Natural killer cell (primary cell): ENCODE measurements around the gene EIF4E1B. TPM values are rescaled to one million over a fixed set of nuclear protein-coding genes. Genes with fewer than 3 reads are reported as not detected.

Source experiments
- ATAC-seq, 3 donors: fragments of 150-1000 bp in 2 of 3; fragments of 200-7000 bp in 1 of 3; cut with Tn5 transposase; 1 replicate in 1 of 3; 2 replicates in 2 of 3; pipeline ENCODE4 v1.10.0; 2021; ENCODE audit warnings: mild to moderate bottlenecking in 2 of 3, moderate library complexity in 2 of 3
- DNase-seq, 2 donors: peaks; one replicate each; pipeline versions ENCODE4 v3.0.0 to v3.0.0-alpha.2; 2013 to 2021; ENCODE audit warnings: mixed read lengths in 1 of 2
- H3K27ac ChIP-seq: one replicate; pipeline ENCODE4 v1.5.1; 2013; ENCODE audit warnings: mild to moderate bottlenecking, low read length
- H3K27me3 ChIP-seq: one replicate; pipeline ENCODE4 v1.6.1; 2013; ENCODE audit warnings: low read length; ENCODE audit not compliant: control insufficient read depth, insufficient read depth
- H3K36me3 ChIP-seq: one replicate; pipeline ENCODE4 v1.6.1; 2013; ENCODE audit warnings: low read length; ENCODE audit not compliant: control insufficient read depth, insufficient read depth
- H3K4me1 ChIP-seq: one replicate; pipeline ENCODE4 v1.6.1; 2013; ENCODE audit warnings: low read length; ENCODE audit not compliant: control insufficient read depth, insufficient read depth
- H3K4me3 ChIP-seq: one replicate; pipeline ENCODE4 v1.5.1; 2013; ENCODE audit warnings: low read length
- H3K9me3 ChIP-seq: one replicate; pipeline ENCODE4 v1.6.1; 2013; ENCODE audit warnings: low read length; ENCODE audit not compliant: control insufficient read depth, insufficient read depth
- H3K27ac Mint-ChIP-seq, 2 donors: one replicate each; pipeline ENCODE4 v1.8.0; 2022; ENCODE audit warnings: mild to moderate bottlenecking in 2 of 2, mixed read lengths in 2 of 2, moderate library complexity in 1 of 2
- H3K27me3 Mint-ChIP-seq, 2 donors: one replicate each; pipeline ENCODE4 v1.8.0; 2022; ENCODE audit warnings: low read depth in 2 of 2, mixed read lengths in 2 of 2
- H3K36me3 Mint-ChIP-seq: one replicate; pipeline ENCODE4 v1.8.0; 2022; ENCODE audit warnings: mixed read lengths
- H3K4me1 Mint-ChIP-seq, 2 donors: one replicate each; pipeline ENCODE4 v1.8.0; 2022; ENCODE audit warnings: mixed read lengths in 2 of 2
- H3K4me3 Mint-ChIP-seq: one replicate; pipeline ENCODE4 v1.8.0; 2022; ENCODE audit warnings: mild to moderate bottlenecking, moderate library complexity, mixed read lengths
- H3K9me3 Mint-ChIP-seq, 2 donors: one replicate each; pipeline ENCODE4 v1.8.0; 2022; ENCODE audit warnings: mixed read lengths in 2 of 2
- WGBS: methylation state at CpG from one replicate; pipeline ENCODE4 v1.1.7; 2013; ENCODE audit warnings: missing lambda C conversion rate; ENCODE audit not compliant: insufficient coverage; 5-methylcytosine and 5-hydroxymethylcytosine counted together
- intact Hi-C: fragments of 100-400 bp; cut with micrococcal nuclease; formaldehyde crosslinking; loops from one replicate; pipeline ENCODE4 v1.14.2; 2022
- total RNA-seq, 4 donors: library from RNA; stranded (reverse); fragments of 120-200 nt in 1 of 4; gene quantifications; one replicate each; pipeline versions ENCODE4 v1.2.3 to v1.2.4, GENCODE V29; 2013 to 2022
- TF ChIP-seq, protein P1 (sequence below): fragments of 200-600 bp; IDR thresholded peaks from one replicate; pipeline ENCODE4 v1.8.0; 2022; ENCODE audit warnings: antibody characterized with exemption

The EIF4E1B gene
- total RNA-seq, 3 donors from 2014 or later (not counting 1 experiment from before 2014, with no cell fraction given), result not detected

DNA sequence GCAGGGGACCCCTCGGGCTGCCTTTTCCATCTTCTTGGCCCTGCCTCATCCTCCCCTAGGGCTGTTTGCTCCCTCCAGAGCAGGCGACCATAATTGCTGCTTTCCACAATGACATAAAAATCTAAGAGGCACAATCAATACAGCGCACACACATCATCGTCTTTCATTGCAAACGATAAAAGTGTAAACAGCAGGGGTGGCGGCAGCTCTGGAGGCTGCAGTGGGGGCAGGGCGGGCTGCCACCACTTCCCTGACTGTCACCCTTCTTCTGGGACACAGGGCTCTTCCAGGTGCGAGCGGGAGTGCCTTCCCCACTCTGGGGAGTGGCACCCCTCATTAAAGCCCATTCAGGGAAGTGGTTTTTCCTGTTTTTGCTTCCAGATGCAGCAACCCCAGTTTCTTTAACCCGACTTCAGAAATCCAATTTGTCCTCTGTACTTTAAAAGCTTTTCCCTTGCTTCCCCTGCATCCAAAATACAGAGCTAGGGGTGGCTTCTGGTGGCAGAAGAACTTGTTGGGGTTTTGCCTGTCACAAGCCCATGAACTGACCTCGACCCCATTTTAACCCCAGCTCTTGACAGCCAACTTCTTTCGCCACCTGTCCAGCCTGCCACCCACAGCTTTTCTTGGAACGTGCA is 62.5 kb downstream of the EIF4E1B start:
- Histone ChIP-seq H3K27me3 (peaks cover 11% of the 10 kb centered on the region), H3K9me3 (no peaks in the 10 kb centered on the region), H3K4me1 (no peaks in the 10 kb centered on the region), H3K4me3 (no peak overlapping the region), H3K27ac (no peak overlapping the region), H3K36me3 (no peaks in the 10 kb centered on the region)
- 22% methylated on average over 13 of the region's 13 CpGs for WGBS
- Mint-ChIP-seq H3K4me1 (no peaks in the 10 kb centered on the region), H3K27me3 (peaks cover 57 to 81% of the 10 kb centered on the region in 2 donors), H3K27ac (no peak overlapping the region), H3K9me3 (no peaks in the 10 kb centered on the region), H3K4me3 (no peak overlapping the region), H3K36me3 (no peaks in the 10 kb centered on the region)
- no peak for ATAC-seq
- no peak for DNase-seq
- intact Hi-C loops, result no loop called here
- TF ChIP-seq, protein P1, sequence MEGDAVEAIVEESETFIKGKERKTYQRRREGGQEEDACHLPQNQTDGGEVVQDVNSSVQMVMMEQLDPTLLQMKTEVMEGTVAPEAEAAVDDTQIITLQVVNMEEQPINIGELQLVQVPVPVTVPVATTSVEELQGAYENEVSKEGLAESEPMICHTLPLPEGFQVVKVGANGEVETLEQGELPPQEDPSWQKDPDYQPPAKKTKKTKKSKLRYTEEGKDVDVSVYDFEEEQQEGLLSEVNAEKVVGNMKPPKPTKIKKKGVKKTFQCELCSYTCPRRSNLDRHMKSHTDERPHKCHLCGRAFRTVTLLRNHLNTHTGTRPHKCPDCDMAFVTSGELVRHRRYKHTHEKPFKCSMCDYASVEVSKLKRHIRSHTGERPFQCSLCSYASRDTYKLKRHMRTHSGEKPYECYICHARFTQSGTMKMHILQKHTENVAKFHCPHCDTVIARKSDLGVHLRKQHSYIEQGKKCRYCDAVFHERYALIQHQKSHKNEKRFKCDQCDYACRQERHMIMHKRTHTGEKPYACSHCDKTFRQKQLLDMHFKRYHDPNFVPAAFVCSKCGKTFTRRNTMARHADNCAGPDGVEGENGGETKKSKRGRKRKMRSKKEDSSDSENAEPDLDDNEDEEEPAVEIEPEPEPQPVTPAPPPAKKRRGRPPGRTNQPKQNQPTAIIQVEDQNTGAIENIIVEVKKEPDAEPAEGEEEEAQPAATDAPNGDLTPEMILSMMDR, result no peak

DNA sequence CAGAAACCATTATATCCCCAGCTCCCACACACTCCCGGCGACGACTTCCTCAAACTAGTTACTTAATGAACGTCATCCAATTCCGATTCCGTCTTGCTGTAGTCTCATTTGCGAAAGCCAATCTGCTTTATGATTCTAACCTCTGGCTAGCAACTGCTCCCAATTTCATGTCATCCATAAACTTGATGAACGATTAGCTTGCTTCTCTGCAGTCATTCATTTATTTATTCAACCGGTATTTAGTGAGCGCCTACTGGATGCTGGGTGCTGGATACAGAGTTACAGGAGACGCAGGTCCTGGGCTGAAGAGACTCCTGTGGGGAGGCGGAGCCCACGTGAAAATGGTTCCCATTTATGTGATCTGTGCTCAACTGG is 63.0 kb downstream of the EIF4E1B start:
- Histone ChIP-seq H3K4me1 (no peaks in the 10 kb centered on the region), H3K36me3 (no peaks in the 10 kb centered on the region), H3K27ac (no peak overlapping the region), H3K27me3 (peaks cover 11% of the 10 kb centered on the region), H3K9me3 (no peaks in the 10 kb centered on the region), H3K4me3 (no peak overlapping the region)
- Mint-ChIP-seq H3K9me3 (no peaks in the 10 kb centered on the region), H3K36me3 (no peaks in the 10 kb centered on the region), H3K27ac (no peak overlapping the region), H3K27me3 (peaks cover 60 to 86% of the 10 kb centered on the region in 2 donors), H3K4me3 (no peak overlapping the region), H3K4me1 (no peaks in the 10 kb centered on the region)
- 53% methylated on average over 13 of the region's 13 CpGs for WGBS
- no peak for ATAC-seq
- TF ChIP-seq, protein P1, result no peak
- intact Hi-C loops, result no loop called here
- DNase-seq, result no peak

DNA sequence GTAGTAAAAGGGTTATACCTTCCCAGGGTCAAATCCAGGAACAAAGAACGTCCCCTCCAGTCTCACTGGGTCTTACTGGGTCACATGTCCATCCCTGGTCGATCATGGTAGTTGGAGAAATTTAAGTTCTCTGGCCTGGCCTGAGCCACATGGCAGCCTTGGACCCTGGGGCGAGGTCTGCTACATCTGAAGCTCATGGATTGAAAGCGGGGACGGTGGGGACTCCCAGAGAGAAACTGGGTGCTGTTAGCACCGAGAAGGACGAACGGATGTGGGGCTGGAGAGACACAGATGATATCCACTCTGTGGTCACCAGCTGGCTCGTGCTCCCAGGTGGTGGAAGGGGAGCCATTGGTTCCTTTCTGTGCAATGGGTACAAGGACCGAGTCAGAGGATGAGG is 63.7 kb downstream of the EIF4E1B start:
- H3K27me3 ChIP-seq, result peaks cover 16% of the 10 kb centered on the region
- DNase-seq (no peak), ATAC-seq (no peak)
- H3K4me1 Mint-ChIP-seq, result no peaks in the 10 kb centered on the region
- no peaks in the 10 kb centered on the region for H3K9me3 Mint-ChIP-seq
- WGBS, result 75% methylated on average over 10 of the region's 10 CpGs
- H3K27ac ChIP-seq, result no peak overlapping the region
- no peaks in the 10 kb centered on the region for H3K4me1 ChIP-seq
- H3K9me3 ChIP-seq, result no peaks in the 10 kb centered on the region
- no peak overlapping the region for H3K4me3 Mint-ChIP-seq
- intact Hi-C loops, result no loop called here
- no peak overlapping the region for H3K4me3 ChIP-seq
- TF ChIP-seq, protein P1, result no peak
- peaks cover 63 to 90% of the 10 kb centered on the region in 2 donors for H3K27me3 Mint-ChIP-seq
- H3K36me3 ChIP-seq, result no peaks in the 10 kb centered on the region
- H3K36me3 Mint-ChIP-seq, result no peaks in the 10 kb centered on the region
- H3K27ac Mint-ChIP-seq, result no peak overlapping the region

DNA sequence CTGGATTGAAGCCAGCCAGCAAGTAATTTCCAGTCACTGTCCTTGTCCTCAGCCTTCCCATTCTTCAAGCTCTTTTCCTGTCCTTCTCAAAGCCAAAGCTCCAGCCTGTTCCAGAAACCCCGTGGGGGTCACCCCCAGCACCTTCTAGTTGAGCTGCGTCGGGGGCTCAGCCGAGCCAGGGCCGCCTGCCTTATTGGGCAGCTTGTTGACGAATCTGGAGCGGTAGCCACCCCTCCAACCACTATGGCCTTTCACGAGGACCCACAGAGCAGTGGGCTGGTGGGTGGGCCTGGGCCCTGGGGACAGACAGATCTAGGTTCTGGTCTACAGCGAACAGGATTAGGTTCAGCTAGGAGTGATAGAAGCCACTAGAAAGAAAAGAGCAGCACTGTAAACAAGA is 64.2 kb downstream of the EIF4E1B start:
- ATAC-seq, result no peak
- peaks cover 60 to 86% of the 10 kb centered on the region in 2 donors for H3K27me3 Mint-ChIP-seq
- intact Hi-C loops, result no loop called here

More for the DNA sequence above, 64.2 kb downstream of the EIF4E1B start:
- no peak overlapping the region for H3K4me3 ChIP-seq
- Mint-ChIP-seq H3K27ac (no peak overlapping the region), H3K4me3 (no peak overlapping the region), H3K4me1 (no peaks in the 10 kb centered on the region), H3K36me3 (no peaks in the 10 kb centered on the region), H3K9me3 (no peaks in the 10 kb centered on the region)
- WGBS, result 85% methylated on average over 9 of the region's 9 CpGs
- no peaks in the 10 kb centered on the region for H3K4me1 ChIP-seq
- no peak for DNase-seq
- H3K27ac ChIP-seq, result no peak overlapping the region
- no peaks in the 10 kb centered on the region for H3K9me3 ChIP-seq
- peaks cover 16% of the 10 kb centered on the region for H3K27me3 ChIP-seq
- no peaks in the 10 kb centered on the region for H3K36me3 ChIP-seq
- TF ChIP-seq, protein P1, result no peak
